ENCODE measurements around the gene CD200.

- TF ChIP-seq CTCF (IDR thresholded peaks at IDR 0.05; ENCODE audit: low read length) (no peak), EZH2 (optimal IDR thresholded peaks at IDR 0.05; ENCODE audit: low read depth, low read length) (no peak), EZH2phosphoT487 (IDR thresholded peaks at IDR 0.05; ENCODE audit: low read length) (no peak)
Measured at GRCh38 chr3:112389961-112390360, 57.0 kb downstream of the CD200 start.
